GM21529 (cell line): Measurements from ENCODE around the gene ADGRF1.
"Not testable (repeated sequence)": the region's sequence is repeated elsewhere in the genome, so short reads cannot be mapped to it uniquely, and the experiment has no call there.

Experiments
- ATAC-seq: cut with Tn5 transposase; IDR thresholded peaks from one replicate; pipeline ENCODE4 v1.9.1; 2021; ENCODE audit not compliant: unreplicated experiment

The ADGRF1 gene

DNA sequence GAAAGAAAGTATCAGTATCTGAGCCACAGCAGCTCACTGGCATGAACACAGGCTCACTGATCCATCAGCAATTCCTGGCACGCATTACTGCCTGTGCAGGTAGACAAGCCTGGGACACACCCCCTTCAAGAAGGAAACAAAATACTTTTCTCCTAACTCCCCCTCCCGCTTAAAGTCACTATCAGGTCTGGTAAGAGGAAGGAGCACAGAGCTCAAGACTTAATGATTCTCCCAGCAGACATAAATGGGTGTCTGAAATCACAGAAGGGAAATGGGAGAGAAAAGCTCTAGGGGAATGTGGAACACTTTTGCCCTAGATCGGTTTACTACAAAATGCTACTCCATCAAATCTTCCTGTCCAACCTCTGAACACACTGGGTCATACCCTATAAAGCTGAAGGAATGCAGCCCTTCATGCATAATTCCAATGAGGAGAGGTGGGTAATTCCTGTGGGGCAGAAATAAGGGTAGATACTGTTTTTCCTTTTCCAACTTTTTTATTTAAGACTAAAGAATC, at the start of gene ADGRF1:
ADGRF1 (minus strand) TSS at position 58 of the 517 bp plus-strand sequence. CDS start 13,271 bp downstream, outside the sequence.
- ATAC-seq, result no peak

GRCh38 chr6:47090881-47091280, 48.7 kb upstream of the ADGRF1 start:
- ATAC-seq, result no peak

GRCh38 chr6:47089473-47089872, 47.3 kb upstream of the ADGRF1 start:
- not testable (repeated sequence) for ATAC-seq

DNA sequence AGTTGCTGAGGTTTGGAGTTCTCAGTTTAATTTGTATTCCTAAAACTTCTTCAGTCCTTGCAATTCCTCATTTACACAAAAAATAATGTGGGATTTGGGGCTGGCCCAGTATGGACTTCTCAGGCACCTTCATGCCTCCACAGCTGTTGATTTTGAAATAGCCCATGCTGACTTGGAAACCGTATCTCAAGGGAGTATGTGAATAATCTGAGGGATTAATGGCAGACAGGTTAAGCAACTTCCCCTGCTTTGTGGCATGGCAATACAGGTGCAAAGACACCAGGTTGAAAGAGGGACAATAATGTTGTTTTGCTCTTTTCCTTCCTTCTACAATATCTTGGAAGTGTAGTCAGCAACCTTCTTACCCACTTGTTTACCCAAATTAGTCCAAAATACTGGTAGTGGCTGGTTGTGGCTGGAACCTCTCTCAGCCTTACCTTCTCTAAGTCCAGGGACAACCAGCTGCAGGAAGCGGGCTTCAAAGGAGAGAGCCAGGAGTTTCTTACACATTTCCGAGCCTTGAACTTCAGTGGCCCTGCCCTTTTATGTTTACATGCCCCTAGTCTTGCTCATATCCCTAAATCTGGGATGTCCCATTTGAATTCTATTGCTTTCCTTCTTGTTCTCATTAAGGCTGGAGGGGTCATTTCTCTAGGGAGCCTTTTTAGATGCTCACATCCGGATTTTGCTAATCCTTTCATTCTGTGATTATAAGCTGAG, 44.1 kb upstream of the ADGRF1 start:
- ATAC-seq, result no peak

DNA sequence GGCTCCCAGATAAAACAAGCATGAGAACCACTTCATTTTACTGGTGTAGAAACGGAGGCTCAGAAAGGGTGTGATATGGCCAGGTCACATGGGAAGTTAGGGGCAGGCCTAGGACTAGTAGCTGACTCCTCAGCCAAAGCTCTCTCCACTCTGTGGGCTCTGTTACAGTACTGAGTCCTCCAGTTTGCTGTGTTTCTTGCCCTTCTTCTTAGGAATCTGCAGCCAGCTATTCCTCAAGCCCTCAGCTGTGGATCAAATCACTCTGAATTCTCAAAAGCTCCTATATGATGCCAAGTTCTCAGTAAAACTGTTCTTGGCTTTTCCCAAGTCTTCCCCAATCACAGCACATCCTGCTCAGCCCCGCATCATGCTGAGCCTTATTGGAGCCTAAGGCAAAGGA, 42.5 kb upstream of the ADGRF1 start:
- ATAC-seq, result no peak

DNA sequence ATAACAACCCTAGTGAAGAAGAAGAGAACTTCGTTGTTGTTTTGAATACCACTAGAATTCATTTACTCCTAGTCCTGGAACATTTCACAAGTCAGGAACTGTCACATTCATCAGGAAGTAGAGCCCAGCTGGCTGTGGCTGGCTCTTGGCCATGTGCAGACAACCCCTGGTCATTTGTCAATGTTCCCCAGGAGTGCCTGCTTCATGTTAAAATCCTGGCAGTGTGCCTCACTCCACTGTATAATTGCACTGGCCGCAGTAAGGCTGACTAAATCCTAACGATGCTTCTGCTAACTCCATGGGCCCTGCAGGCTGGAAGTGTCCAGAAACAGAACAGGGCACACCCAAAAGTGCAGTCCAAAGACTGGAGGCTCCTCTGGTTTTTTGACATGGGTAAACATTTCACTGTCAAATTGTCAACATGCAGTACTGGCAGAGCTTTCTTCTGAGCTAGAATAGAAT, 41.5 kb upstream of the ADGRF1 start:
- ATAC-seq, result no peak

- no peak for ATAC-seq
Measured at GRCh38 chr6:47080083-47080596, 38.0 kb upstream of the ADGRF1 start.

GRCh38 chr6:47079638-47080037, 37.5 kb upstream of the ADGRF1 start:
- no peak for ATAC-seq

GRCh38 chr6:47078991-47079390, 36.9 kb upstream of the ADGRF1 start:
- no peak for ATAC-seq

- ATAC-seq, result no peak
Measured at GRCh38 chr6:47076422-47077344, 34.6 kb upstream of the ADGRF1 start.

DNA sequence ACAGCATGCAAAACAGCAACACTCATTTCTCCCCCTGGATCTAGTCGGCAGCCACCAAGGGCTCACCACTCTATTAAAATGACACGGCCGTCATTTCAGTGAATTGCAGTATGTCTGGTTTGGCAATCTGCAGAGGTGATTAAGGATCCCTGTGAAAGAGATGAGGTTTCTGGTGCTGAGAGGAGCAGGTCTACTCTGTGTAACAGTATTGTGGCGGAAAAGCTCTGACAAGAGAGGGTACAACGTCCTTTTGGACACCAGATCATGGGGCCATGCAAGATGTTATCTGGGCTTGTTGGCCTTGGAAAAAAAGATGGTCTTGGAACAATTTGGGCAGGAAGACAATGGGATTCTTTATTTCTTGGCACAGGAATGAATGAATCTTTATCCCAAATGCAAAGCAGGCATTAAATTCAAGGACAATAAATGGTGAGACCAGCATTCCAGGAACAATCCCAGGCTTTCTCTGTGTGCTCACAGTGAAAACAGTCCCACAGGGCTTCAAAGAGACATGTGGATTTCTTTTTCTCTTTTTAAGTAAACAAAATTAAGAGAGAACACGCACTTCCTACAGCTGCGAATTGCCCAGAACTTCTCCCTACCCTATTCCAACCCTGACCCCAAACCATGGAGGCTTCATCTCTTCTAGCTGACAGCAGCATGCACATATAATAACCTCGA, 33.7 kb upstream of the ADGRF1 start:
- ATAC-seq, result no peak

GRCh38 chr6:47075168-47075567, 33.0 kb upstream of the ADGRF1 start:
- ATAC-seq, result no peak

GRCh38 chr6:47073125-47074110, 31.3 kb upstream of the ADGRF1 start:
- no peak for ATAC-seq

- no peak for ATAC-seq
Measured at GRCh38 chr6:47072667-47073066, 30.5 kb upstream of the ADGRF1 start.

GRCh38 chr6:47071681-47072080, 29.5 kb upstream of the ADGRF1 start:
- ATAC-seq, result no peak

- no peak for ATAC-seq
Measured at GRCh38 chr6:47070461-47070860, 28.3 kb upstream of the ADGRF1 start.

- ATAC-seq, result no peak
Measured at GRCh38 chr6:47069156-47069555, 27.0 kb upstream of the ADGRF1 start.

DNA sequence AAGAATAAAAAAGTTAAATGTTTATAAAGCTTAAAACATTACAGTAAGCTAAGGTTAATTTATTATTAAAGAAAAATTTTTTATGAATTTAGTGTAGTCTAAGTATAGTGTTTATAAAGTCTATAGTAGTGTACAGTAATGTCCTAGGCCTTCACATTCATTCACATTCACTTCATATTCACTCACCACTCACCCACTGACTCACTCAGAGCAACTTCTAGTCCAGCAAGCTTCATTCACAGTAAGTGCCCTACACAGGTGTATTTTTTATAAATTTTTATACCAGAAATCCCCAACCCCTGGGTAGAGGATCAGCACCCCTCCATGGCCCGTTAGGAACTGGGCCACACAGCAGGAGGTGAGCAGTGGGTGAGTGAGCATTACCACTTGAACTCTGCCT, 24.3 kb upstream of the ADGRF1 start:
- ATAC-seq, result no peak

DNA sequence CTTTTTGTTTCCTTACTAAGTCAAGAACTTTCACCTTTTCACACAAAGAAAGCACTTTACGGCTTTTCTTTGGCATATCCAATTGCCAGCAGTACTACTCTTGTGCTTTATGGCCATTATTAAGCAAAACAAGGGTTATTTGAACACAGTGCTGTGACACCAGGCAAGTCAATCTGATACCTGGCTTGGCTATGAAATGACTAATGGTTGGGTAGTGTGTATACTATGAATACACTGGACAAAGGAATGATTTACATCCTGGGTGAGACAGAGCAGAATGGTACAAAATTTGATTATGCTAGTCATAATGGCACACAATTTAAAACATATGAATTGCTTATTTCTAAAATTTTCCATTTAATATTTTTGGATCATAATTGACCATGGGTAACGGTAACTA, 22.1 kb upstream of the ADGRF1 start:
- no peak for ATAC-seq

- no peak for ATAC-seq
Measured at GRCh38 chr6:47062346-47062745, 20.2 kb upstream of the ADGRF1 start.
